Activated CD4-positive, alpha-beta memory T cell treated with anti-CD3 and anti-CD28 coated beads for 36 hours (primary cell): ENCODE results near the gene HBP1. TPM values are rescaled to one million over a fixed set of nuclear protein-coding genes. Genes with fewer than 3 reads are reported as not detected.
A peak's percentile ranks its signal among the peaks of the same experiment; 100 is the strongest.
"Not testable (repeated sequence)": the region's sequence is repeated elsewhere in the genome, so short reads cannot be mapped to it uniquely, and the experiment has no call there.

ENCODE experiments used
- CTCF ChIA-PET: fragments of 350-600 bp; sonication (Branson Sonifier 250); formaldehyde crosslinking; loops from one replicate; lab custom pipeline; 2021; ENCODE audit warnings: antibody characterized with exemption, inconsistent platforms; lab: Charles Lee
- POLR2A ChIA-PET: fragments of 350-600 bp; sonication (Branson Sonifier 250); formaldehyde crosslinking; loops from one replicate; lab custom pipeline; 2021; ENCODE audit warnings: antibody characterized with exemption; lab: Charles Lee
- DNase-seq: peaks from one replicate; pipeline ENCODE4 v3.0.0-alpha.2; 2020
- H3K27ac Mint-ChIP-seq: one replicate; pipeline ENCODE4 v1.8.0; 2021; ENCODE audit warnings: mixed read lengths
- H3K27me3 Mint-ChIP-seq: one replicate; pipeline ENCODE4 v1.8.0; 2021; ENCODE audit warnings: mixed read lengths
- H3K36me3 Mint-ChIP-seq: one replicate; pipeline ENCODE4 v1.8.0; 2021; ENCODE audit warnings: mixed read lengths
- H3K4me1 Mint-ChIP-seq: one replicate; pipeline ENCODE4 v1.8.0; 2021; ENCODE audit warnings: low read depth, mixed read lengths
- H3K4me3 Mint-ChIP-seq: one replicate; pipeline ENCODE4 v1.8.0; 2021; ENCODE audit warnings: mild to moderate bottlenecking, mixed read lengths
- H3K9me3 Mint-ChIP-seq: one replicate; pipeline ENCODE4 v1.8.0; 2021; ENCODE audit warnings: mixed read lengths
- intact Hi-C: fragments of 100-400 bp; cut with micrococcal nuclease; formaldehyde crosslinking; loops from one replicate; pipeline ENCODE4 v1.15.1; 2023
- total RNA-seq, 2 experiments: library from RNA; stranded (reverse); gene quantifications; one replicate each; pipeline ENCODE4 v1.2.3, GENCODE V29; 2021

The HBP1 gene
- total RNA-seq, 2 experiments from 2014 or later: 24.3 to 26.7 TPM

DNA sequence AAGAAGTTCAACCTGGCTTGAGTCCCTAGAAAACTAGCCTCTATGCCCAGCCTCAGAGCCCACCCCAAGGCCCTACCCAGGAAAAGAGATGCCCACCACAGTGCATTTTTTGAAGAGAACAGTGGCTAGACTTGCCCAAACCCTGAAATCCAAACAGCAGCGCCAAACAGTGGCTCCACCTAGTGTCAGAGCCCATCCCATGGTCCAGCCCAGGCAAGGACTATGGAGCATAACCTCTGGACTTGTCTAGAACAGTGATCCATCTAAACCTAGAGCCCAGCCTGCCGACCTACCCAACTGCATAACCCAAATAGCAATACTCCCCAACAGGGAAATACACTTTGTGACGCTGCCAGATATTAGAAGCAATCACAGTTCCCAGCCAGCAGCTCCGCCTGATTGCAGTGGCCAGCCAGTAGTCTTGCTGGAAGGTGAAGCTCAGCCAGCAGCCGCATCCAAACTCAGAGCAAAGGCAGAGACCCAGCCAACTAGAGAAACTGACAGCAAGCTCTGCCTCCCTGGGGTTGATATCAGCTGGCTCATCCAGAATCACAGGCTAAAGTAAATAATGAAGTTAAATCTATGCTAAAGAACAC lies 44.5 kb downstream of the HBP1 start:
- POLR2A ChIA-PET: no interaction called here
- peaks cover 22% of the 10 kb centered on the region for H3K9me3 Mint-ChIP-seq
- CTCF ChIA-PET: no interaction called here
- no peaks in the 10 kb centered on the region for H3K27me3 Mint-ChIP-seq
- DNase-seq: no peak
- H3K27ac Mint-ChIP-seq: no peak overlapping the region
- no peak overlapping the region for H3K4me3 Mint-ChIP-seq
- intact Hi-C loops: no loop called here
- H3K4me1 Mint-ChIP-seq: peaks cover 7% of the 10 kb centered on the region
- peaks cover 30% of the 10 kb centered on the region for H3K36me3 Mint-ChIP-seq

DNA sequence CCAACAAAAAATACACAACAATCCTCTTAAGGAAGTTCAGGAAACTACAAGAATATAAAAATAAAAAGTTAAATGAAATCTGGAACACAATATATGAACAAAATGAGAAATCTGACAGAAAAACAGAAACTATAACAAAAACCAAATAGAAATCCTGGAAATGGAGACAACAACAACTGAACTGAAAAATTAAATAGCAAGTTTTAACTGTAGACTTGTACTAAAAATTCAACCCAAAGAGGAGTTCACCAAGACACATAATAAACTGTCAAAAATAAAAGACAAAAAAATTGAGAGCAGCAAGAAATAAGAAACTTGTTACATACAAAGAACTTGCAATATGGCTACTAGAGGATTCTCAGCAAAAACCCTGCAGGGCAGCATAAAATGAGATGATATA lies 45.1 kb downstream of the HBP1 start:
- CTCF ChIA-PET: interaction anchor here (1.0 kb wide), 1 partner anchor 12 kb away, joined by 3 read pairs; no protein-coding TSS in a partner anchor
- no peak overlapping the region for H3K27ac Mint-ChIP-seq
- intact Hi-C loops: no loop called here
- DNase-seq: no peak
- peaks cover 22% of the 10 kb centered on the region for H3K9me3 Mint-ChIP-seq
- no peak overlapping the region for H3K4me3 Mint-ChIP-seq
- POLR2A ChIA-PET: no interaction called here
- H3K4me1 Mint-ChIP-seq: peaks cover 10% of the 10 kb centered on the region
- H3K36me3 Mint-ChIP-seq: peaks cover 30% of the 10 kb centered on the region
- H3K27me3 Mint-ChIP-seq: no peaks in the 10 kb centered on the region

DNA sequence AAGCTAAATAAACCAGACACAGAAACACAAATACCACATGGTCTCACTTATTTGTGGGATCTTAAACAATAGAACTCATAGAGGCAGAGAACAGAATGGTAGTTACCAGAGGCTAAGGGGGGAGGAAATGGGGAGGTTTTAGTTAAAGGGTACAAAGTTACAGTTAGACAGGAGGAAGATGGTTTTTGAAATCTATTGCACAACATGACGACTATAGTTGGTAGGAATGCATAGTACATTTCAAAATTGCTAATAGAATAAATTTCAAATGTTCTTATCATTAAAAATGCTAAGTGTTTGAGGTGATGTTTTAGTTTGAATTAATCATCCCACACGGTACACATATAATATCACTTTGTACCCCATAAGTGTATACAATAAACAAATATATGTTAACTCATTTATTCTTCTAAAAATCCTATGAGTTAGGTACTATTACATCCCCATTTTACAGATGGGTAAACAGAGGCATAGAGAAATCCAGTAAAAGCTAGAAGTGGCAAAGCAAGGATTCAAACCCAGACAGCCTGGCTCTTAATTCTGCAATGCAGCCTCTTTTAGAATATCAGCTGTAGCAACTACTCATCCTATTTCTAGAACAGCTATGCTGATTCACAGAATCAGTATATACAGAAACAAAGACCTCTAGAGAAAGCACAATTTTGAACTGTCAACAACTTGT lies 50.9 kb downstream of the HBP1 start:
- no peak overlapping the region for H3K4me3 Mint-ChIP-seq
- DNase-seq: no peak
- CTCF ChIA-PET: interaction anchor here (0.7 kb wide), 1 partner anchor 39 kb away, joined by 3 read pairs; no protein-coding TSS in a partner anchor
- no peak overlapping the region for H3K27ac Mint-ChIP-seq
- peaks cover 23% of the 10 kb centered on the region for H3K36me3 Mint-ChIP-seq
- H3K9me3 Mint-ChIP-seq: peaks cover 11% of the 10 kb centered on the region
- no peaks in the 10 kb centered on the region for H3K27me3 Mint-ChIP-seq
- intact Hi-C loops: no loop called here
- POLR2A ChIA-PET: no interaction called here
- peaks cover 3% of the 10 kb centered on the region for H3K4me1 Mint-ChIP-seq

DNA sequence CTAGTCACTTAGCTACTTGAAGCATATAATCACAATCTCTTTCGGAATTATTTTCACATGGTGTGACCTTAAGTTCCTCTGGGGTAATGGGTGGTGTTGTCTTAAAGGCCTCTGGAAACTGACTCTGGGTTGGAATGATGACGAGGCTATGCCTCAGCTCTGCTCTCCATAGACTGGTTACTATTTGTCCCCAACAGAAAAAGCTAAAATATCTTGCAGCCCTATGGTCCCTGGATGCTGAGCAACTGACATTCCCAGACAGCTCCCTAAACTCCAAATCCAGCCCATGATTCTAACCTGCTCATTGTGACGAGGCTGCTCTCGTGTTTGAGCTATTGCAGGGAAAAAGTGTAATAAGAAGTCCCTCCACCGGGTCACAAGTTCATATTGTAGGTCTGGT lies 51.6 kb downstream of the HBP1 start:
- Mint-ChIP-seq H3K4me3 (no peak overlapping the region), H3K4me1 (peaks cover 3% of the 10 kb centered on the region), H3K9me3 (peaks cover 7% of the 10 kb centered on the region), H3K36me3 (peaks cover 23% of the 10 kb centered on the region), H3K27ac (peak overlapping the region; percentile 7), H3K27me3 (no peaks in the 10 kb centered on the region)
- intact Hi-C loops: no loop called here
- ChIA-PET CTCF (interaction anchor here (0.6 to 0.7 kb wide), 2 partner anchors 11 to 38 kb away, joined by 3 read pairs; no protein-coding TSS in a partner anchor), POLR2A (no interaction called here)
- DNase-seq: no peak

DNA sequence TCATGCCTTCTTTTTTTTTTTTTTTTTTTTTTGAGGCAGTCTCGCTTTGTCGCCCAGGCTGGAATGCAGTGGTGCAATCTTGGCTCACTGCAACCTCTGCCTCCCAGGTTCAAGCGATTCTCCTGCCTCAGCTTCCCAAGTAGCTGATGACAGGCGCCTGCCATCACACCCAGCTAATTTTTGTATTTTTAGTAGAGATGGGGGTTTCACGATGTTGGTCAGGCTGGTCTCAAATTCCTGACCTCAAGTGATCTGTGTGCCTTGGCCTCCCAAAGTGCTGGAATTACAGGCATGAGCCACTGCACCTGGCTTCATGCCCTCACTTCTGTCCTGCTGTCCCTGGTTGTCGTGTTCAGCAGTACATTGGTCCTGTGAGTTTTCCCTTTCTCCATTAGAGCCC lies 52.0 kb downstream of the HBP1 start:
- intact Hi-C loops, H3K27ac Mint-ChIP-seq, DNase-seq, H3K27me3 Mint-ChIP-seq, H3K4me1 Mint-ChIP-seq, POLR2A ChIA-PET, H3K9me3 Mint-ChIP-seq, H3K4me3 Mint-ChIP-seq: not testable (repeated sequence)
- peaks cover 22% of the 10 kb centered on the region for H3K36me3 Mint-ChIP-seq
- CTCF ChIA-PET: interaction anchor here (0.6 kb wide), 1 partner anchor 12 kb away, joined by 3 read pairs; no protein-coding TSS in a partner anchor

DNA sequence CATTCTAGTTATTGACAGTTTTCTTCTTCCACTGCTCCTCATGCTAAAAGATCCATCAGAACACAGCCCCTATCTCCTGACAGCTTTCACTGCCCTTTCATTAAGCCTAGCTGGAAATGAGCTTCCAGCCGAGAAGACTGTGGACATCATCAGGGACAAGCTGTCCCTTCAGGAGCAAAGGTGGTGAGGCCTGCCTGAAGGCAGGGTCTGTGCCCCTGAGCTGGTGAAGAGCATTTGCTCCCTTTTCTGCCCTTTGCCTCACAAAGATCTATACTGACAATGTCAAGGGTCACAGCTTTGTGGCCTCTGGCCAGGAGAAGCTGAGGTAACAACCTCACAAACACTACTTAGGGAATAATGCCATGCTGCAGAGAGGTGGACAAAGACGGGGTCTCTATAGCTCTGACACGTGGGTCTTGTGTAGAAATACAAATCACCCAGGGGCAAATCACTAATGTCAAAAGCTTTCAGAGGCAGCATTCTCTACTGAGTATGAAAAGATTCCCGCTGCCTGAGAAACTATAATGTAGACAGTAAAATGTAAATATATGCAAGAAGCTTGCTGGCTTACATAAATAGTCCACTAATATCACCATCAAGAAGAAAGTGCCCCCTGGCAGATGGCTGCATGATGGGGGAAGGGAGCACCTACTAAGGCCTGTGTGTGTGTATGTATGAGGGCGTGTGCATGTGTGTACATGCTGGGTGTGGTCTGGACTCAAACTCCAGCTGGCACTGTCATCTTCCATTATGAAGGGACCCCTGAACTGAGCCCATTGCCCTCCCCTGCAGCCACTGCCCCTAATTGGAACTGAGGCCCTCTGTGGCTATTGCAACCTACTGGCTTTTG lies 55.8 kb downstream of the HBP1 start:
- no peaks in the 10 kb centered on the region for H3K4me1 Mint-ChIP-seq
- intact Hi-C loops: no loop called here
- no peaks in the 10 kb centered on the region for H3K27me3 Mint-ChIP-seq
- ChIA-PET CTCF (interaction anchor here (1.1 to 1.3 kb wide), 2 partner anchors 75 to 655 kb away, joined by 3 read pairs; no protein-coding TSS in a partner anchor), POLR2A (no interaction called here)
- peaks cover 13% of the 10 kb centered on the region for H3K36me3 Mint-ChIP-seq
- H3K27ac Mint-ChIP-seq: no peak overlapping the region
- no peak for DNase-seq
- no peaks in the 10 kb centered on the region for H3K9me3 Mint-ChIP-seq
- no peak overlapping the region for H3K4me3 Mint-ChIP-seq

DNA sequence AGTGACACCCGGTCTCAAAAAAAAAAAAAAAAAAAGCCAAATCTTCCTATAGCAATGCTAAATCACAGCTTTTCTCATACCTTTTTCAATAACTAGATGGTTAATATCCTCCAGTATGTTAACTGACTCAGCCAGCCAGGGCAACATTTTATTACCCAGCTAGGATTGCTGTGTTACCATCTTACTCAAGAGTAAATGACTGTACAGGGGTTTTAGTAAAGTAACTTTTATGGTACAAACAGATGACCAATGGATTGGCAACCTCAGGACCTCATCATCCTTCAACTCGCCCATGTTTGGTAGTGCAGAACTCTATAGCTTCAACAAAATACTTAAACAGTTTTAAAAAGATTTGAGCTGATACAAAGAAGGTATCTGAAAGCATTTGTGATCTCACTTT lies 59.5 kb downstream of the HBP1 start:
- Mint-ChIP-seq H3K4me3 (no peak overlapping the region), H3K27ac (no peak overlapping the region), H3K27me3 (no peaks in the 10 kb centered on the region), H3K4me1 (no peaks in the 10 kb centered on the region), H3K9me3 (no peaks in the 10 kb centered on the region), H3K36me3 (peaks cover 12% of the 10 kb centered on the region)
- DNase-seq: no peak
- CTCF ChIA-PET: no interaction called here
- POLR2A ChIA-PET: no interaction called here
- intact Hi-C loops: no loop called here

DNA sequence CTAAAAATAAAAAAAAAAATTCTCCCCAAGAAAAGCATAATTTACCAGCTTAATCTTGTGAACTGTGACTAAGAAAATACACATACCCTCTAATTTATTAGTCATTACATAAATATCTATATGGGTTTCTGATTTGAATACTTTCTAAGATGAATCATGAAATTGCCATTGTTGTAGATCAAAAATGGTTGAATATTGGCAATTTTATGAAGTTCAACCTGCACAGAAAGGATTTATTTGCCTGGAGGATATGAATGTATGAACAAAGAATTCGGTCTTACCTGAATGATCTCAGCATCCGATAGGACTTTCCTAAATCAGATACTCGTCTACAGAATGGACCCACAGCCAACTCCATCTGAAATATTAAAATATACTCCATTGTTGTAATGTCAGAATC lies 61.5 kb downstream of the HBP1 start:
- peaks cover 12% of the 10 kb centered on the region for H3K36me3 Mint-ChIP-seq
- intact Hi-C loops: no loop called here
- H3K27me3 Mint-ChIP-seq: no peaks in the 10 kb centered on the region
- POLR2A ChIA-PET: no interaction called here
- H3K4me1 Mint-ChIP-seq: no peaks in the 10 kb centered on the region
- no peak for DNase-seq
- H3K4me3 Mint-ChIP-seq: no peak overlapping the region
- no peaks in the 10 kb centered on the region for H3K9me3 Mint-ChIP-seq
- no peak overlapping the region for H3K27ac Mint-ChIP-seq
- CTCF ChIA-PET: no interaction called here

DNA sequence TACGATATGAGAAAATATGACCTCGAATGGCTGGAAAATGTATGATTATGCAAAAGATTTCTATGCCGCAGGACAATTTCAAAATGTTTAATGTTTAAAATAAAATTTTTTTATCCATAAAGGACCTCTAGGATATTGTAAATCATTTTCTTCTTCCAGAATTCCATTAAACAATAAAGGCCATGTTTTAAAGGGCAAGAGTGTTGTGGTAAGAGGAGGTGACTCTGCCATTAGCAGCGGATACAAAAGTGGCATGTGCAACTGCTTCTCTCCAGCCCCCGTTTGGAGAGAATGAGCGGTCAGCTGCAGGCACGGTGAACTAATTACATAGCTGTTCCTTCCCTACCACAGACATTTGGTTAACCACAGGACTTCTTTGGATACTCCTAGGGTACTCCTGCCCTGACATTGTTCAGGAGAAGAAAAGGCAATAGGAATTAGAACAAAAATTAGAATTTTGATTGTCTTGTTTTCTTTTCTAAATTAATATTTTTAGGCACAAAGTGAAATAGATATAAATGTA lies 63.8 kb downstream of the HBP1 start:
- ChIA-PET CTCF (no interaction called here), POLR2A (no interaction called here)
- no peak for DNase-seq
- H3K27ac Mint-ChIP-seq: no peak overlapping the region
- no peaks in the 10 kb centered on the region for H3K27me3 Mint-ChIP-seq
- no peak overlapping the region for H3K4me3 Mint-ChIP-seq
- peaks cover 11% of the 10 kb centered on the region for H3K36me3 Mint-ChIP-seq
- no peaks in the 10 kb centered on the region for H3K4me1 Mint-ChIP-seq
- H3K9me3 Mint-ChIP-seq: no peaks in the 10 kb centered on the region
- intact Hi-C loops: no loop called here

DNA sequence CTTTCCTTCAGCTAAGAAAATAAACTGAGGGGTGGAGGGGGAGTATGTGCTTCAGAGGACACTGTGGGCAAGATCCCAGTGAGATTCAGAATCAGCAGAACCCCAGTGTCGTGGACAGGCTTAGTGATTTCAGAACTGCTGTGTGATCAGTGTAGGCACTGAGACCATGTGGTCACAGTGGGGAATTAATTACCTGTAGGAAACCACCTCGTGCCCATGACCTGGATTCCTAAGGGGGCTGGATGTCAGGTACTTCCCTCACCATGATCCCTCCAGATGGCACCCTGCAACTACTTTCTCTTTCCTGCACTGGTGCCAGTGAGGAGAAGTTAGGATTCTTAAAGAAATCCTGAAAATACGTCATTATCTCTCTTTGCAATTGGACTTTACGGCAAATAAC lies 64.4 kb downstream of the HBP1 start:
- POLR2A ChIA-PET: no interaction called here
- Mint-ChIP-seq H3K27ac (no peak overlapping the region), H3K36me3 (peaks cover 12% of the 10 kb centered on the region), H3K27me3 (no peaks in the 10 kb centered on the region), H3K4me1 (no peaks in the 10 kb centered on the region), H3K9me3 (no peaks in the 10 kb centered on the region), H3K4me3 (no peak overlapping the region)
- DNase-seq: no peak
- intact Hi-C loops: no loop called here
- CTCF ChIA-PET: no interaction called here

DNA sequence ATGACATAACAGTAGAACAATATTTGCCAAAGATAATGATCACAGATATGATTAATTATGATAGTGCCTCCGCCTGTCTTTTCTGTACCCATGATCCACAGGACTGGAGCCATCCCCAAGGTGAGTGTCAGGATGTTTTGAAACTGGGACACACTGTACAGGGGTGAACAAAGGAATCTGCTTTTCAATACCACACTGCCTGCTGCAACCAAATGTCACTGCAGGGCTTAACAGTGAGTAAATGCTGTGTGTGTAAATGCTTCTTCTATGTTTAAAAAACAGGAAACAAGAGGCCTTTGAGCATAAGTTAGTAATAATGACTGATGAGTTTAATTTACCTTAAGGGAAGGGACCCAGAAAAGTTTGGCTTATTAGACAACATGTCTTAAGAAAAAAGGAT lies 65.2 kb downstream of the HBP1 start:
- Mint-ChIP-seq H3K9me3 (no peaks in the 10 kb centered on the region), H3K27me3 (no peaks in the 10 kb centered on the region), H3K4me3 (no peak overlapping the region), H3K4me1 (no peaks in the 10 kb centered on the region), H3K27ac (no peak overlapping the region), H3K36me3 (peaks cover 13% of the 10 kb centered on the region)
- intact Hi-C loops: no loop called here
- ChIA-PET CTCF (no interaction called here), POLR2A (no interaction called here)
- DNase-seq: no peak

DNA sequence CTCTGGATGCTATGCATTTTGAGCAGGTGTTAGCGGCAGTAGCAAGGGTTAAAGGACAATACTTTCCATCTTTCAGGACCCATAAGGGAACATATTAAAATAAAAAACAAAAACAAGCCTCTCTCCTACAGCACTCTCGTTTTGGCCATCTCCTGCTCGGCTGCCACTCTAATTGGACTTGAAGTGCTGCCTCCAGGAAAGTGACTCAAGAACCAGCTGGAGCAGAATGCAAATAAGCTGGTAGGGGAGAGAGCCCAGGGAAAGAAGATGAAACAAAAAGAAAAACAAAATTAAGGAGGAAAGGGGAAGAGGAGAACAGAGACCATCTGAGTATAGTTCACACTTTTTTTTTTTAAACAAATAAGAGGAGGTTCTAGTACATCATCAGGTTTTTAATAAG lies 65.6 kb downstream of the HBP1 start:
- no peaks in the 10 kb centered on the region for H3K4me1 Mint-ChIP-seq
- intact Hi-C loops: no loop called here
- peaks cover 15% of the 10 kb centered on the region for H3K36me3 Mint-ChIP-seq
- ChIA-PET CTCF (no interaction called here), POLR2A (no interaction called here)
- no peak overlapping the region for H3K27ac Mint-ChIP-seq
- no peaks in the 10 kb centered on the region for H3K27me3 Mint-ChIP-seq
- H3K4me3 Mint-ChIP-seq: no peak overlapping the region
- no peaks in the 10 kb centered on the region for H3K9me3 Mint-ChIP-seq
- no peak for DNase-seq
